Measurements from ENCODE around the gene TGFB1. TPM values are rescaled to one million over a fixed set of nuclear protein-coding genes. Genes with fewer than 3 reads are reported as not detected.
A peak's percentile ranks its signal among the peaks of the same experiment; 100 is the strongest.
"Not testable (repeated sequence)": the region's sequence is repeated elsewhere in the genome, so short reads cannot be mapped to it uniquely, and the experiment has no call there.

The TGFB1 gene
- total and polyA plus RNA-seq, 9 donors: 4.0 to 25.4 (median 20.7) TPM

GRCh38 chr19:41395355-41395754 lies 41.6 kb upstream of the TGFB1 start:
- no peak overlapping the region for H3K27ac ChIP-seq (ENCODE audit: low read length)
- 83% methylated on average over 6 of the region's 6 CpGs for WGBS (ENCODE audit: insufficient coverage)
- H3K4me3 ChIP-seq (ENCODE audit: low read length): no peak overlapping the region
- no peaks in the 10 kb centered on the region for H3K27me3 ChIP-seq (ENCODE audit: control insufficient read depth, insufficient read depth, low read length)
- DNase-seq: no peak
- H3K36me3 ChIP-seq (ENCODE audit: control insufficient read depth, insufficient read depth, low read length): peaks cover 17% of the 10 kb centered on the region
- peaks cover 19% of the 10 kb centered on the region for H3K4me1 ChIP-seq (ENCODE audit: control insufficient read depth, insufficient read depth, low read length)
- no peaks in the 10 kb centered on the region for H3K9me3 ChIP-seq (replicated peaks; ENCODE audit: control insufficient read depth, low read depth, low read length)

GRCh38 chr19:41392775-41393174 lies 39.1 kb upstream of the TGFB1 start:
- Histone ChIP-seq H3K4me1 (ENCODE audit: control insufficient read depth, insufficient read depth, low read length) (peaks cover 10% of the 10 kb centered on the region), H3K27ac (ENCODE audit: low read length) (no peak overlapping the region), H3K27me3 (ENCODE audit: control insufficient read depth, insufficient read depth, low read length) (no peaks in the 10 kb centered on the region), H3K36me3 (ENCODE audit: control insufficient read depth, insufficient read depth, low read length) (peaks cover 32% of the 10 kb centered on the region), H3K4me3 (ENCODE audit: low read length) (no peak overlapping the region), H3K9me3 (replicated peaks; ENCODE audit: control insufficient read depth, low read depth, low read length) (no peaks in the 10 kb centered on the region)
- no peak for DNase-seq
- 82% methylated on average over 9 of the region's 12 CpGs for WGBS (ENCODE audit: insufficient coverage)

GRCh38 chr19:41391618-41392017 lies 37.9 kb upstream of the TGFB1 start:
- Histone ChIP-seq H3K27ac (ENCODE audit: low read length) (no peak overlapping the region), H3K27me3 (ENCODE audit: control insufficient read depth, insufficient read depth, low read length) (no peaks in the 10 kb centered on the region), H3K4me3 (ENCODE audit: low read length) (no peak overlapping the region), H3K36me3 (ENCODE audit: control insufficient read depth, insufficient read depth, low read length) (peaks cover 43% of the 10 kb centered on the region), H3K9me3 (replicated peaks; ENCODE audit: control insufficient read depth, low read depth, low read length) (no peaks in the 10 kb centered on the region), H3K4me1 (ENCODE audit: control insufficient read depth, insufficient read depth, low read length) (peaks cover 10% of the 10 kb centered on the region)
- no peak for DNase-seq
- 90% methylated on average over 9 of the region's 11 CpGs for WGBS (ENCODE audit: insufficient coverage)

GRCh38 chr19:41386442-41386841 lies 32.7 kb upstream of the TGFB1 start:
- DNase-seq: no peak
- Histone ChIP-seq H3K36me3 (ENCODE audit: control insufficient read depth, insufficient read depth, low read length) (peaks cover 55% of the 10 kb centered on the region), H3K9me3 (replicated peaks; ENCODE audit: control insufficient read depth, low read depth, low read length) (no peaks in the 10 kb centered on the region), H3K4me3 (ENCODE audit: low read length) (no peak overlapping the region), H3K4me1 (ENCODE audit: control insufficient read depth, insufficient read depth, low read length) (no peaks in the 10 kb centered on the region), H3K27ac (ENCODE audit: low read length) (no peak overlapping the region), H3K27me3 (ENCODE audit: control insufficient read depth, insufficient read depth, low read length) (no peaks in the 10 kb centered on the region)
- 86% methylated on average over 9 of the region's 13 CpGs for WGBS (ENCODE audit: insufficient coverage)

GRCh38 chr19:41384351-41384750 lies 30.6 kb upstream of the TGFB1 start:
- Histone ChIP-seq H3K4me3 (ENCODE audit: low read length) (no peak overlapping the region), H3K9me3 (replicated peaks; ENCODE audit: control insufficient read depth, low read depth, low read length) (no peaks in the 10 kb centered on the region), H3K36me3 (ENCODE audit: control insufficient read depth, insufficient read depth, low read length) (peaks cover 36% of the 10 kb centered on the region), H3K27ac (ENCODE audit: low read length) (no peak overlapping the region), H3K27me3 (ENCODE audit: control insufficient read depth, insufficient read depth, low read length) (no peaks in the 10 kb centered on the region), H3K4me1 (ENCODE audit: control insufficient read depth, insufficient read depth, low read length) (no peaks in the 10 kb centered on the region)
- no CpG with 5 or more reads among the region's 5 CpGs for WGBS (ENCODE audit: insufficient coverage)
- no peak for DNase-seq

- H3K4me1 ChIP-seq (ENCODE audit: control insufficient read depth, insufficient read depth, low read length); H3K4me3 ChIP-seq (ENCODE audit: low read length); DNase-seq; H3K9me3 ChIP-seq (replicated peaks; ENCODE audit: control insufficient read depth, low read depth, low read length); H3K27ac ChIP-seq (ENCODE audit: low read length); H3K27me3 ChIP-seq (ENCODE audit: control insufficient read depth, insufficient read depth, low read length): not testable (repeated sequence)
- 100% methylated on average over 2 of the region's 8 CpGs for WGBS (ENCODE audit: insufficient coverage)
- peaks cover 17% of the 10 kb centered on the region for H3K36me3 ChIP-seq (ENCODE audit: control insufficient read depth, insufficient read depth, low read length)
Measured at GRCh38 chr19:41381536-41381935, 27.8 kb upstream of the TGFB1 start.

- peak; percentile 59 for DNase-seq
- Histone ChIP-seq H3K27me3 (ENCODE audit: control insufficient read depth, insufficient read depth, low read length) (no peaks in the 10 kb centered on the region), H3K4me3 (ENCODE audit: low read length) (no peak overlapping the region), H3K36me3 (ENCODE audit: control insufficient read depth, insufficient read depth, low read length) (peaks cover 2% of the 10 kb centered on the region), H3K4me1 (ENCODE audit: control insufficient read depth, insufficient read depth, low read length) (peaks cover 25% of the 10 kb centered on the region), H3K9me3 (replicated peaks; ENCODE audit: control insufficient read depth, low read depth, low read length) (no peaks in the 10 kb centered on the region), H3K27ac (ENCODE audit: low read length) (no peak overlapping the region)
- 24% methylated on average over 7 of the region's 9 CpGs for WGBS (ENCODE audit: insufficient coverage)
Measured at GRCh38 chr19:41377977-41378709, 24.4 kb upstream of the TGFB1 start.

- Histone ChIP-seq H3K36me3 (ENCODE audit: control insufficient read depth, insufficient read depth, low read length) (no peaks in the 10 kb centered on the region), H3K4me3 (ENCODE audit: low read length) (no peak overlapping the region), H3K4me1 (ENCODE audit: control insufficient read depth, insufficient read depth, low read length) (peaks cover 25% of the 10 kb centered on the region), H3K9me3 (replicated peaks; ENCODE audit: control insufficient read depth, low read depth, low read length) (no peaks in the 10 kb centered on the region), H3K27ac (ENCODE audit: low read length) (no peak overlapping the region), H3K27me3 (ENCODE audit: control insufficient read depth, insufficient read depth, low read length) (no peaks in the 10 kb centered on the region)
- WGBS (ENCODE audit: insufficient coverage): 46% methylated on average over 8 of the region's 8 CpGs
- no peak for DNase-seq
Measured at GRCh38 chr19:41376998-41377365, 23.3 kb upstream of the TGFB1 start.

GRCh38 chr19:41376241-41376997 lies 22.7 kb upstream of the TGFB1 start, which contains the start of gene TMEM91:
Gene TMEM91 (plus strand): TSS chr19:41376533. CDS start chr19:41378310, 1,777 bp downstream.
- no peak within 1 kb of the TSS for H3K27ac ChIP-seq (ENCODE audit: low read length)
- 2% methylated on average over 47 of the region's 47 CpGs for WGBS (ENCODE audit: insufficient coverage)

GRCh38 chr19:41373993-41374392 lies 20.3 kb upstream of the TGFB1 start:
- Histone ChIP-seq H3K36me3 (ENCODE audit: control insufficient read depth, insufficient read depth, low read length) (no peaks in the 10 kb centered on the region), H3K9me3 (replicated peaks; ENCODE audit: control insufficient read depth, low read depth, low read length) (no peaks in the 10 kb centered on the region), H3K27ac (ENCODE audit: low read length) (peak overlapping the region; percentile 1), H3K27me3 (ENCODE audit: control insufficient read depth, insufficient read depth, low read length) (no peaks in the 10 kb centered on the region), H3K4me1 (ENCODE audit: control insufficient read depth, insufficient read depth, low read length) (peaks cover 25% of the 10 kb centered on the region), H3K4me3 (ENCODE audit: low read length) (no peak overlapping the region)
- peak; percentile 92 for DNase-seq
- WGBS (ENCODE audit: insufficient coverage): 8% methylated on average over 9 of the region's 12 CpGs

More at GRCh38 chr19:41376241-41376997, 22.7 kb upstream of the TGFB1 start, which contains the start of gene TMEM91:
- Histone ChIP-seq H3K9me3 (replicated peaks; ENCODE audit: control insufficient read depth, low read depth, low read length) (no peaks in the 10 kb centered on the region), H3K4me1 (ENCODE audit: control insufficient read depth, insufficient read depth, low read length) (peaks cover 25% of the 10 kb centered on the region), H3K27me3 (ENCODE audit: control insufficient read depth, insufficient read depth, low read length) (no peaks in the 10 kb centered on the region), H3K4me3 (ENCODE audit: low read length) (peak within 1 kb of the TSS; percentile 55), H3K36me3 (ENCODE audit: control insufficient read depth, insufficient read depth, low read length) (no peaks in the 10 kb centered on the region)
- DNase-seq: peak; percentile 45
